ENCODE measurements around the gene SHF. TPM values are rescaled to one million over a fixed set of nuclear protein-coding genes. Genes with fewer than 3 reads are reported as not detected.

Gene SHF
- total and polyA plus RNA-seq, 2 donors (not counting 3 experiments of a cell fraction or from before 2014, with no cell fraction given): 2.8 to 5.2 TPM

DNA sequence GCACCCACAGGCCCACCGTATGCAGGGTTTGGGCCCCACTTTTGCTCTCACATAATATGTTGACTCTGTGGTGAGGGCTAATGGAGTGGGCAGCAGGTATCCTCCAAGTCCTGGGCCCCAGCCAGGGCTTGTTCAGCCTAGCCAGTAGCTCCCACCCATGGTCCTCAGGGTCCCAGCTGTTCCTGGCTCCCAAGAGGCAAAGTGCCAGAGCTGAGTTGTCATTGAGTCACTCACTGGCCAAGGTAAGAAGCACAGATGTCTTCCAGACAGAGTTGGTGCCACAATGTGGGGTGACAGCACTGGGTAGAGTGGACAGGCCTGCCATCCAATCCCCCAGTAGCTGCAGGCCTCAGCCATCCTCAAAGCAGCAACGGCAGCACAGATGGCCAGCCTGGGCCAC is 4.3 kb downstream of the SHF start:
- FAIRE-seq (no peak), DNase-seq (ENCODE audit: low read depth, low spot score) (no peak)
- intact Hi-C loops (cut with micrococcal nuclease) (no loop called here), dilution Hi-C loops (cut with MboI; ENCODE audit: extremely low pct_ligation_motif_present, low sequenced_read_pairs) (no loop called here)
- TF ChIP-seq, protein P1, sequence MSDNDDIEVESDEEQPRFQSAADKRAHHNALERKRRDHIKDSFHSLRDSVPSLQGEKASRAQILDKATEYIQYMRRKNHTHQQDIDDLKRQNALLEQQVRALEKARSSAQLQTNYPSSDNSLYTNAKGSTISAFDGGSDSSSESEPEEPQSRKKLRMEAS (IDR thresholded peaks at IDR 0.05; ENCODE audit: insufficient read depth, insufficient read length): no peak
- no peak for TF ChIP-seq POLR2AphosphoS5 (IDR thresholded peaks at IDR 0.05; ENCODE audit: insufficient read depth, low read depth, low read length)
- TF ChIP-seq, protein P2, sequence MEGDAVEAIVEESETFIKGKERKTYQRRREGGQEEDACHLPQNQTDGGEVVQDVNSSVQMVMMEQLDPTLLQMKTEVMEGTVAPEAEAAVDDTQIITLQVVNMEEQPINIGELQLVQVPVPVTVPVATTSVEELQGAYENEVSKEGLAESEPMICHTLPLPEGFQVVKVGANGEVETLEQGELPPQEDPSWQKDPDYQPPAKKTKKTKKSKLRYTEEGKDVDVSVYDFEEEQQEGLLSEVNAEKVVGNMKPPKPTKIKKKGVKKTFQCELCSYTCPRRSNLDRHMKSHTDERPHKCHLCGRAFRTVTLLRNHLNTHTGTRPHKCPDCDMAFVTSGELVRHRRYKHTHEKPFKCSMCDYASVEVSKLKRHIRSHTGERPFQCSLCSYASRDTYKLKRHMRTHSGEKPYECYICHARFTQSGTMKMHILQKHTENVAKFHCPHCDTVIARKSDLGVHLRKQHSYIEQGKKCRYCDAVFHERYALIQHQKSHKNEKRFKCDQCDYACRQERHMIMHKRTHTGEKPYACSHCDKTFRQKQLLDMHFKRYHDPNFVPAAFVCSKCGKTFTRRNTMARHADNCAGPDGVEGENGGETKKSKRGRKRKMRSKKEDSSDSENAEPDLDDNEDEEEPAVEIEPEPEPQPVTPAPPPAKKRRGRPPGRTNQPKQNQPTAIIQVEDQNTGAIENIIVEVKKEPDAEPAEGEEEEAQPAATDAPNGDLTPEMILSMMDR (IDR thresholded peaks at IDR 0.05; ENCODE audit: extremely low read depth in 1 of 2, insufficient read depth in 1 of 2, low read depth in 1 of 2, low read length in 2 of 2): no peak
- no peak overlapping the region for H3K27ac ChIP-seq (ENCODE audit: insufficient read depth, low read depth, low read length)
- H3K9ac ChIP-seq (replicated peaks; ENCODE audit: extremely low read depth, insufficient read depth, low read length): no peak overlapping the region
- no peaks in the 10 kb centered on the region for H3K36me3 ChIP-seq (ENCODE audit: control insufficient read depth in 2 of 2, extremely low read depth in 1 of 2, insufficient read depth in 2 of 2, low read length in 2 of 2)
- H3K4me2 ChIP-seq (ENCODE audit: insufficient read depth, low read length): no peak overlapping the region
- no peaks in the 10 kb centered on the region for H3K9me1 ChIP-seq (replicated peaks; ENCODE audit: control insufficient read depth, extremely low read depth, insufficient read depth, low read length)
- POLR2A ChIA-PET: no interaction called here
- peaks cover 5% of the 10 kb centered on the region for H3K4me1 ChIP-seq (ENCODE audit: control insufficient read depth, extremely low read depth, insufficient read depth, low read length)
- no peak overlapping the region for H3K4me3 ChIP-seq (replicated peaks in 1 of 3; ENCODE audit: insufficient read depth in 1 of 3, low read depth in 1 of 3, low read length in 3 of 3)
- CTCF ChIA-PET: interaction anchor here (1.2 to 3.9 kb wide), 3 partner anchors 18 to 22 kb away, joined by 3 to 24 read pairs (median 5); no protein-coding TSS in a partner anchor
- BruUV-seq (replicated peaks): no TSS peak
- H3K9me3 ChIP-seq (replicated peaks; ENCODE audit: control insufficient read depth, insufficient read depth, low read length): no peaks in the 10 kb centered on the region
- no peak overlapping the region for H2AFZ ChIP-seq (ENCODE audit: low read depth, low read length)
- H3K27me3 ChIP-seq (ENCODE audit: control insufficient read depth in 2 of 2, insufficient read depth in 2 of 2, low read length in 2 of 2): no peaks in the 10 kb centered on the region
- no peaks in the 10 kb centered on the region for H3K79me2 ChIP-seq (ENCODE audit: control insufficient read depth, insufficient read depth, low read length)
- no peaks in the 10 kb centered on the region for H4K20me1 ChIP-seq (replicated peaks; ENCODE audit: control insufficient read depth, extremely low read depth, insufficient read depth, low read length)

DNA sequence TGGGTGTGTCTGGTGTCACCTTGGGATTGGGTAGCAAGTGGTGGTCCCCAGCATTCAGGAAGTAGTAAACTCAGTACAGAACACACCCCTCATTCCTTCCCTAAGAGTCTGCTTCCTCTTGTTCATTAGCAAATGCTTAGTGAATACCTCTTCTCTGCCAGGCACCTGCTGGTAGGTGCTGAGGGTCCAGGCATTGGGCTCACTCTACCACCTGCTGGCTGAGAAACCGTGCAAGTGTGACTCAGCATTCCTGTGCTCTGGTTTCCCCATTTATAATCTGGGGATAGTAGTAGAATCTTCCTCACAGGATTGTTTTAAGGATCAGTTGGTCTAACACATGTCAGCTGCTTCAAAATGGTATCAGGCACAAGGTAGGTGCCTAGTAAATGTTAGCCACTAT is 4.8 kb downstream of the SHF start:
- intact Hi-C loops (cut with micrococcal nuclease): no loop called here
- DNase-seq (ENCODE audit: low read depth, low spot score): no peak
- dilution Hi-C loops (cut with MboI; ENCODE audit: extremely low pct_ligation_motif_present, low sequenced_read_pairs): no loop called here
- TF ChIP-seq, protein P1 (IDR thresholded peaks at IDR 0.05; ENCODE audit: insufficient read depth, insufficient read length): no peak
- no peak for TF ChIP-seq MYC (IDR thresholded peaks at IDR 0.05; ENCODE audit: low read depth, low read length)
- no peak for TF ChIP-seq EZH2 (IDR thresholded peaks at IDR 0.05; ENCODE audit: borderline replicate concordance, low read depth, low read length, severe bottlenecking)
- TF ChIP-seq JUN (IDR thresholded peaks at IDR 0.05; ENCODE audit: borderline replicate concordance, insufficient read depth, insufficient read length, low read depth): no peak
- TF ChIP-seq, protein P2 (IDR thresholded peaks at IDR 0.05; ENCODE audit: extremely low read depth in 1 of 2, insufficient read depth in 1 of 2, low read depth in 1 of 2, low read length in 2 of 2): no peak
- no peak for TF ChIP-seq POLR2A (IDR thresholded peaks at IDR 0.05; ENCODE audit: low read depth, low read length)
- TF ChIP-seq POLR2AphosphoS5 (IDR thresholded peaks at IDR 0.05; ENCODE audit: insufficient read depth, low read depth, low read length): no peak
- TF ChIP-seq FOS (IDR thresholded peaks at IDR 0.05; ENCODE audit: borderline replicate concordance, insufficient read depth, low read length): no peak
- Histone ChIP-seq H3K79me2 (ENCODE audit: control insufficient read depth, insufficient read depth, low read length) (no peaks in the 10 kb centered on the region), H2AFZ (ENCODE audit: low read depth, low read length) (no peak overlapping the region), H3K9me3 (replicated peaks; ENCODE audit: control insufficient read depth, insufficient read depth, low read length) (no peaks in the 10 kb centered on the region), H3K36me3 (ENCODE audit: control insufficient read depth in 2 of 2, extremely low read depth in 1 of 2, insufficient read depth in 2 of 2, low read length in 2 of 2) (no peaks in the 10 kb centered on the region), H4K20me1 (replicated peaks; ENCODE audit: control insufficient read depth, extremely low read depth, insufficient read depth, low read length) (no peaks in the 10 kb centered on the region), H3K27ac (ENCODE audit: insufficient read depth, low read depth, low read length) (no peak overlapping the region), H3K4me2 (ENCODE audit: insufficient read depth, low read length) (no peak overlapping the region), H3K27me3 (ENCODE audit: control insufficient read depth in 2 of 2, insufficient read depth in 2 of 2, low read length in 2 of 2) (no peaks in the 10 kb centered on the region), H3K4me3 (replicated peaks in 1 of 3; ENCODE audit: insufficient read depth in 1 of 3, low read depth in 1 of 3, low read length in 3 of 3) (no peak overlapping the region), H3K9me1 (replicated peaks; ENCODE audit: control insufficient read depth, extremely low read depth, insufficient read depth, low read length) (no peaks in the 10 kb centered on the region), H3K4me1 (ENCODE audit: control insufficient read depth, extremely low read depth, insufficient read depth, low read length) (peaks cover under 1% of the 10 kb centered on the region), H3K9ac (replicated peaks; ENCODE audit: extremely low read depth, insufficient read depth, low read length) (no peak overlapping the region)
- POLR2A ChIA-PET: no interaction called here
- CTCF ChIA-PET: interaction anchor here (1.5 to 3.9 kb wide), 2 partner anchors 20 to 22 kb away, joined by 5 to 24 read pairs; no protein-coding TSS in a partner anchor
- no TSS peak for BruUV-seq (replicated peaks)
- no peak for FAIRE-seq

Data from endothelial cell of umbilical vein (primary cell).